Erythroblast (primary cell): Measurements from ENCODE around the gene TFG.

Experiments
- GATA1 ChIP-seq: IDR thresholded peaks from 2 replicates; pipeline ENCODE4 v1.6.1; 2011; ENCODE audit warnings: low read depth, mild to moderate bottlenecking, control low read depth, low read length, moderate library complexity
- POLR2A ChIP-seq: IDR thresholded peaks from 2 replicates; pipeline ENCODE4 v1.6.1; 2011; ENCODE audit warnings: mild to moderate bottlenecking, low read length

GRCh38 chr3:100700708-100701107, 8.6 kb upstream of the TFG start:
- TF ChIP-seq POLR2A (no peak), GATA1 (no peak)
